Neuronal stem cell (in vitro differentiated cells): ENCODE measurements around the gene NDUFS3.
A peak's percentile ranks its signal among the peaks of the same experiment; 100 is the strongest.

Experiments
- DNase-seq: peaks from one replicate; pipeline ENCODE4 v3.0.0-alpha.2; 2013; ENCODE audit warnings: low spot score
- H2AFZ ChIP-seq: one replicate; pipeline ENCODE4 v1.6.1; 2013; ENCODE audit warnings: mild to moderate bottlenecking, low read length, inconsistent platforms
- H2AK5ac ChIP-seq: 2 replicates; pipeline ENCODE4 v1.6.1; 2013; ENCODE audit warnings: low read depth, mild to moderate bottlenecking, inconsistent platforms, low read length, moderate library complexity, mixed read lengths
- H2BK120ac ChIP-seq: 2 replicates; pipeline ENCODE4 v1.6.1; 2013; ENCODE audit warnings: low read depth, mild to moderate bottlenecking, inconsistent platforms, low read length, moderate library complexity, mixed read lengths
- H2BK12ac ChIP-seq: one replicate; pipeline ENCODE4 v1.6.1; 2013; ENCODE audit warnings: low read length, inconsistent platforms
- H2BK15ac ChIP-seq: 2 replicates; pipeline ENCODE4 v1.6.1; 2013; ENCODE audit warnings: mild to moderate bottlenecking, low read length, inconsistent platforms, mixed read lengths
- H2BK5ac ChIP-seq: one replicate; pipeline ENCODE4 v1.6.1; 2013; ENCODE audit warnings: inconsistent platforms, mild to moderate bottlenecking, low read length, moderate library complexity
- H3K14ac ChIP-seq: one replicate; pipeline ENCODE4 v1.6.1; 2013; ENCODE audit warnings: low read length, inconsistent platforms
- H3K18ac ChIP-seq: 2 replicates; pipeline ENCODE4 v1.6.1; 2013; ENCODE audit warnings: low read length, inconsistent platforms
- H3K23ac ChIP-seq: 2 replicates; pipeline ENCODE4 v1.6.1; 2013; ENCODE audit warnings: low read depth, mild to moderate bottlenecking, mixed read lengths, low read length, inconsistent platforms; ENCODE audit not compliant: poor library complexity
- H3K27ac ChIP-seq: replicated peaks from 3 replicates; pipeline ENCODE4 v1.5.1; 2013; ENCODE audit warnings: low read length, inconsistent platforms
- H3K27me3 ChIP-seq, 3 experiments: 2 replicates each; pipeline ENCODE4 v1.6.1; 2013; ENCODE audit warnings: low read length in 3 of 3, mild to moderate bottlenecking in 2 of 3, inconsistent platforms in 1 of 3, low read depth in 1 of 3, mixed read lengths in 1 of 3, moderate library complexity in 1 of 3; ENCODE audit not compliant: control insufficient read depth in 3 of 3, insufficient read depth in 3 of 3
- H3K36me3 ChIP-seq, 2 donors: replicated peaks in 1 of 2; 2 replicates each; pipeline ENCODE4 v1.6.1; 2013; ENCODE audit warnings: low read length in 2 of 2; ENCODE audit not compliant: control insufficient read depth in 2 of 2, insufficient read depth in 2 of 2
- H3K4ac ChIP-seq: 2 replicates; pipeline ENCODE4 v1.6.1; 2013; ENCODE audit warnings: inconsistent platforms, mild to moderate bottlenecking, low read length, moderate library complexity
- H3K4me1 ChIP-seq, 2 donors: 1 replicate in 1 of 2; 2 replicates in 1 of 2; pipeline ENCODE4 v1.6.1; 2013; ENCODE audit warnings: low read length in 2 of 2, low read depth in 1 of 2; ENCODE audit not compliant: control insufficient read depth in 2 of 2, insufficient read depth in 1 of 2
- H3K4me2 ChIP-seq: one replicate; pipeline ENCODE4 v1.6.1; 2013; ENCODE audit warnings: mild to moderate bottlenecking, low read length, inconsistent platforms; ENCODE audit not compliant: insufficient read depth, poor library complexity, severe bottlenecking
- H3K4me3 ChIP-seq, 2 donors: 2 replicates each; pipeline ENCODE4 v1.5.1; 2013; ENCODE audit warnings: low read length in 2 of 2, mild to moderate bottlenecking in 2 of 2, inconsistent platforms in 1 of 2, moderate library complexity in 1 of 2
- H3K79me1 ChIP-seq: one replicate; pipeline ENCODE4 v1.6.1; 2013; ENCODE audit warnings: low read depth, mild to moderate bottlenecking, inconsistent platforms, low read length, moderate library complexity
- H3K9ac ChIP-seq: one replicate; pipeline ENCODE4 v1.6.1; 2013; ENCODE audit warnings: mild to moderate bottlenecking, low read depth, low read length, inconsistent platforms; ENCODE audit not compliant: poor library complexity
- H3K9me3 ChIP-seq, 2 donors: replicated peaks in 1 of 2; 2 replicates each; pipeline versions ENCODE3 to v1.6.1; 2013; ENCODE audit warnings: low read length in 2 of 2, mild to moderate bottlenecking in 2 of 2, inconsistent platforms in 1 of 2, low read depth in 1 of 2, mixed read lengths in 1 of 2, moderate library complexity in 1 of 2; ENCODE audit not compliant: control insufficient read depth in 2 of 2, insufficient read depth in 1 of 2
- H4K8ac ChIP-seq: one replicate; pipeline ENCODE4 v1.6.1; 2013; ENCODE audit warnings: low read depth, mild to moderate bottlenecking, inconsistent platforms, low read length, moderate library complexity
- H4K91ac ChIP-seq: one replicate; pipeline ENCODE4 v1.6.1; 2013; ENCODE audit warnings: low read length, low read depth, mild to moderate bottlenecking, inconsistent platforms; ENCODE audit not compliant: poor library complexity
- WGBS, 2 donors: extraction: QIAGEN DNeasy Blood & Tissue Kit; methylation state at CpG; one replicate each; pipeline ENCODE4 v1.1.7; 2013; ENCODE audit warnings: missing lambda C conversion rate in 2 of 2, mixed read lengths in 1 of 2; ENCODE audit not compliant: insufficient read length in 2 of 2, insufficient replicate concordance in 1 of 2; ENCODE audit errors: extremely low coverage in 2 of 2; 5-methylcytosine and 5-hydroxymethylcytosine counted together

Gene NDUFS3

DNA sequence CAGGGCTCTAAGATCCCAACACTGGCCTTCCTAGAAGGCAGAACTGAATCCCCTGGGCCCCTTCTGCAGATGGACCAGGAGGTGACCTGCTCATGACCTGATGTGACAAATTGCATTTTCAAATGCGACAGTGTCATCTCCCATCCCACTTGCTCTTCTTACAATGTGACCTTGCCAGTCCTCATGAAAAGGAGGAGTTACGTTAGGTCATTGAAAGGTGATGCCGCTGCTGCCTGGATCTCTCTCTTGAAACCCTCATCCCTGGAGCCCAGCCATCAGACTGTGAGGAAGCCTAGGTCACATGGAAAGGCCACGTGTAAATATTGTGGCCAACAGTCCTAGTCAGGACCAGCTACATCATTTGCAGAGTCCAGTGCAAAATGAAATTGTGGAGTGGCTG lies 21.0 kb downstream of the NDUFS3 start:
- no peaks in the 10 kb centered on the region for H3K79me1 ChIP-seq
- H3K23ac ChIP-seq: no peak overlapping the region
- no peak overlapping the region for H2BK120ac ChIP-seq
- no peak overlapping the region for H3K4me2 ChIP-seq
- H3K9me3 ChIP-seq: peaks cover 0 to 2% of the 10 kb centered on the region in 2 donors
- H3K36me3 ChIP-seq: no peaks in the 10 kb centered on the region
- H4K8ac ChIP-seq: no peak overlapping the region
- H2AK5ac ChIP-seq: no peak overlapping the region
- peaks cover 2 to 5% of the 10 kb centered on the region in 2 donors for H3K4me1 ChIP-seq
- no peak overlapping the region for H3K18ac ChIP-seq
- DNase-seq: no peak
- H3K27me3 ChIP-seq: peaks cover 0 to 2% (median 0%) of the 10 kb centered on the region in 3 experiments
- H3K4me3 ChIP-seq: no peak overlapping the region
- H2BK5ac ChIP-seq: no peak overlapping the region
- H3K9ac ChIP-seq: no peak overlapping the region
- no peak overlapping the region for H2BK12ac ChIP-seq
- no peak overlapping the region for H4K91ac ChIP-seq
- no peak overlapping the region for H3K4ac ChIP-seq
- H2AFZ ChIP-seq: no peak overlapping the region
- no peak overlapping the region for H2BK15ac ChIP-seq
- H3K27ac ChIP-seq: no peak overlapping the region
- WGBS, 2 donors: no CpG with 5 or more reads among the region's 4 CpGs
- no peak overlapping the region for H3K14ac ChIP-seq

DNA sequence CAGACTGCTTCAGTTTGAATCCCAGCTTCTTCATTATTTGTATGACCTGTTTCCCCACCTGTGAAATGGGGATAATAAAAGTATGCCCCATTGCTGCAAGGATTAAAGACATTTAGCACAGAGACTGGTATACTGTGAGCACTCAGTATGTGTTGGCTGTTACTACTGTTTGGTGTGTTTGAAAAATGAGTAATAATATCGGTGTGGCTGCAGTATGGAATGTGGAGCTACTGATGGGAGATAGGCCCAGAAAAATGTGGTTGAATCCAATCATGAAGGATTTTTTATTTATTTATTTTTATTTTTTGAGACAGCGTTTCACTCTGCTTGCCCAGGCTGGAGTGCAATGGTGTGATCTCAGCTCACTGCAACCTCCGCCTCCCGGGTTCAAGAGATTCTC lies 24.4 kb downstream of the NDUFS3 start:
- Histone ChIP-seq H3K23ac (no peak overlapping the region), H3K36me3 (no peaks in the 10 kb centered on the region), H3K4me2 (no peak overlapping the region), H2BK120ac (no peak overlapping the region), H3K9me3 (peaks cover 0 to 2% of the 10 kb centered on the region in 2 donors), H3K4ac (no peak overlapping the region), H2AK5ac (no peak overlapping the region), H3K14ac (no peak overlapping the region), H3K9ac (no peak overlapping the region), H4K8ac (no peak overlapping the region), H3K4me1 (peaks cover 2 to 7% of the 10 kb centered on the region in 2 donors), H4K91ac (no peak overlapping the region), H2BK12ac (no peak overlapping the region), H3K27me3 (no peaks in the 10 kb centered on the region), H3K4me3 (no peak overlapping the region), H3K18ac (no peak overlapping the region), H2AFZ (no peak overlapping the region), H2BK5ac (no peak overlapping the region), H2BK15ac (no peak overlapping the region), H3K79me1 (no peaks in the 10 kb centered on the region), H3K27ac (peak overlapping the region; percentile 7)
- WGBS, 2 donors: no CpG with 5 or more reads among the region's 4 CpGs
- DNase-seq: no peak

DNA sequence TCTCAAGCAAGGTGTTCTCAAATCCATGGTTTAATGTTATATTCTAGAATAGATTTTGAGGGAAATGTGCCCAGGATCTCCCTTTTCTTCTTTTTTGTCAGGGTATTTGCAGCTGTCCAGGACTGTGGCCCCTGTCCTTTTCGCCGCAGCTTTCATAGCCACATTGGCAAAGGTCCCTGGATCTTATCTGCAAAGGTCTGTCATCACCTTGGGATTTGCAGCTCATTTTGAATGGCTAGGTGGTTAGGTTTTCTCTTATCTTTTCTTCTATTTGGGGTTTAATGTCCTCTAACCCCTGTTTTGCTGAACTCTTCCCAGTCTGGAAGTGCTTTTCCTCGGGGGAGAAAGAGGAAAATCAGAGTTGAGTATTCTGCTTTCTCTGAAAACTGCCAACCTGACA lies 27.0 kb downstream of the NDUFS3 start:
- WGBS, 2 donors: no CpG with 5 or more reads among the region's 3 CpGs

DNA sequence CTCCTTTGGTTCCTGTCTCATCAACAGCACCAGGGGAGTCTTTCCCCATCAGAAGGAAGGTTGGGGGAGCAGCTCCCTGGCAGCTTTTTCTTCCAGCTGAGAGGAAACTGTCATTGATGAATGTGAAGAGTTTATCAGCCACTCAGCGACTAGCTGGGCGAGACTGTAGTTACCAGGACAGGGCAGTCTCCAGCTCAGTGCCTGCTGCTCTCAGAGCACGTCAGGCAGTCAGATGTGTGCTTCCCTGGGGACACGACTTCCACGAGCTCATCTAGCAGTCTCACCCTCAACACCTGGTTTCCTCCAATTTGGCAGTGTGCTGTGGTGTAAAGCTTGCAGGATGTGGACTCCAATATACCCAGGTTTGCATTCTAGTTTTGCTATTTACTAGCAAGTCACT lies 27.9 kb downstream of the NDUFS3 start:
- Histone ChIP-seq H3K79me1 (no peaks in the 10 kb centered on the region), H3K9ac (no peak overlapping the region), H3K4me2 (no peak overlapping the region), H3K4me1 (peaks cover 0 to 2% of the 10 kb centered on the region in 2 donors), H3K4me3 (no peak overlapping the region), H3K4ac (no peak overlapping the region), H3K36me3 (peaks cover 1 to 10% of the 10 kb centered on the region in 2 donors), H4K8ac (no peak overlapping the region), H2AK5ac (no peak overlapping the region), H2BK12ac (no peak overlapping the region), H3K9me3 (no peaks in the 10 kb centered on the region), H2BK5ac (no peak overlapping the region), H3K23ac (no peak overlapping the region), H3K27ac (no peak overlapping the region), H3K27me3 (no peaks in the 10 kb centered on the region), H2BK15ac (no peak overlapping the region), H4K91ac (no peak overlapping the region), H3K18ac (no peak overlapping the region), H2AFZ (no peak overlapping the region), H3K14ac (no peak overlapping the region), H2BK120ac (no peak overlapping the region)
- no CpG with 5 or more reads among the region's 5 CpGs for WGBS, 2 donors
- DNase-seq: no peak

More for the DNA sequence above, 27.0 kb downstream of the NDUFS3 start:
- Histone ChIP-seq H3K4me3 (no peak overlapping the region), H3K9me3 (peaks cover 0 to 2% of the 10 kb centered on the region in 2 donors), H3K4me1 (peaks cover 0 to 2% of the 10 kb centered on the region in 2 donors), H3K14ac (no peak overlapping the region), H3K4ac (no peak overlapping the region), H4K91ac (no peak overlapping the region), H3K27me3 (no peaks in the 10 kb centered on the region), H3K36me3 (peaks cover 1 to 2% of the 10 kb centered on the region in 2 donors), H3K18ac (no peak overlapping the region), H2BK15ac (no peak overlapping the region), H3K79me1 (no peaks in the 10 kb centered on the region), H4K8ac (no peak overlapping the region), H3K9ac (no peak overlapping the region), H2BK12ac (no peak overlapping the region), H3K4me2 (no peak overlapping the region), H3K27ac (no peak overlapping the region), H2BK5ac (no peak overlapping the region), H2AK5ac (no peak overlapping the region), H3K23ac (no peak overlapping the region), H2AFZ (no peak overlapping the region), H2BK120ac (no peak overlapping the region)
- DNase-seq: no peak
